Measurements from ENCODE around the gene FLRT2. TPM values are rescaled to one million over a fixed set of nuclear protein-coding genes. Genes with fewer than 3 reads are reported as not detected.

Gene FLRT2
- total and polyA plus RNA-seq, 2 of the 4 experiments (the other 2 are of a cell fraction) = 10.2 to 13.1 TPM

GRCh38 chr14:85549697-85550096, 19.8 kb downstream of the FLRT2 start:
- POLR2A ChIA-PET (ENCODE audit: unreplicated experiment) = no interaction called here
- BruUV-seq (replicated peaks) = no TSS peak
- Histone ChIP-seq H3K14ac (replicated peaks; ENCODE audit: low read depth, low read length) (no peak overlapping the region), H2AK9ac (replicated peaks; ENCODE audit: low read depth, low read length, poor library complexity) (no peak overlapping the region), H2BK5ac (ENCODE audit: low read depth, low read length, poor library complexity, severe bottlenecking) (no peak overlapping the region), H4K91ac (ENCODE audit: insufficient read depth, low read depth, low read length) (no peak overlapping the region), H3K4me1 (ENCODE audit: control insufficient read depth, insufficient read depth, low read length) (no peaks in the 10 kb centered on the region; the same call in none of the 2 replicates), H2BK20ac (ENCODE audit: low read depth, low read length) (no peak overlapping the region), H3K27ac (ENCODE audit: insufficient read depth, low read length) (no peak overlapping the region), H4K8ac (ENCODE audit: low read depth in 2 of 2, low read length in 2 of 2) (no peak overlapping the region), H4K5ac (ENCODE audit: low read depth, low read length) (no peak overlapping the region), H3K79me1 (ENCODE audit: low read depth in 1 of 2, low read length in 2 of 2) (peaks cover 5 to 16% of the 10 kb centered on the region in 2 experiments; a peak in 2 of 4 replicates), H3K56ac (ENCODE audit: extremely low read depth, insufficient read depth, low read length) (no peak overlapping the region), H3K4ac (ENCODE audit: low read depth, low read length) (no peak overlapping the region), H3K18ac (ENCODE audit: low read depth, low read length) (no peak overlapping the region), H2AK5ac (ENCODE audit: low read depth, low read length) (no peak overlapping the region), H3K4me3 (ENCODE audit: insufficient read depth, low read depth, low read length) (no peak overlapping the region), H3K9me1 (ENCODE audit: insufficient read depth, low read length) (no peaks in the 10 kb centered on the region), H3K27me3 (ENCODE audit: control insufficient read depth, insufficient read depth, low read length) (no peaks in the 10 kb centered on the region), H2BK15ac (ENCODE audit: low read depth, low read length) (no peak overlapping the region), H2BK120ac (ENCODE audit: low read depth, low read length) (no peak overlapping the region), H3K4me2 (ENCODE audit: low read depth, low read length) (no peak overlapping the region), H3K9me3 (ENCODE audit: control insufficient read depth, insufficient read depth, low read length) (no peaks in the 10 kb centered on the region; the same call in 1 of the 2 replicates), H2AFZ (replicated peaks; ENCODE audit: low read length, poor library complexity) (no peak overlapping the region), H3K9ac (ENCODE audit: low read depth, low read length) (no peak overlapping the region), H3K36me3 (ENCODE audit: control insufficient read depth, insufficient read depth, low read length) (peaks cover 13% of the 10 kb centered on the region), H4K20me1 (ENCODE audit: insufficient read depth, low read length) (no peaks in the 10 kb centered on the region), H3K23ac (ENCODE audit: low read depth, low read length) (no peak overlapping the region)
- CTCF ChIA-PET = no interaction called here
- TF ChIP-seq RFX5 (IDR thresholded peaks at IDR 0.05; ENCODE audit: low read depth, low read length) (no peak), SMC3 (IDR thresholded peaks at IDR 0.05; ENCODE audit: low read depth, low read length) (no peak), MAZ (IDR thresholded peaks at IDR 0.05; ENCODE audit: borderline replicate concordance, low read depth, low read length) (no peak), RCOR1 (IDR thresholded peaks at IDR 0.05; ENCODE audit: insufficient replicate concordance, low read length) (no peak), ELK1 (IDR thresholded peaks at IDR 0.05; ENCODE audit: borderline replicate concordance, low read depth, low read length) (no peak)
- DNase-seq (no peak), ATAC-seq (ENCODE audit: low read depth) (no peak)
- dilution Hi-C loops (cut with HindIII; ENCODE audit: low sequenced_read_pairs, unreplicated experiment) (no loop called here), intact Hi-C loops (cut with micrococcal nuclease) (no loop called here), in situ Hi-C loops (cut with MboI; ENCODE audit: low sequenced_read_pairs) (loop anchor here (25.0 kb wide), 1 partner anchor 488 kb away; no protein-coding TSS in a partner anchor)
- WGBS, 2 experiments (ENCODE audit: extremely low coverage in 2 of 2, insufficient read length in 1 of 2) = no CpG with 5 or more reads among the region's 2 CpGs
